OCI-LY3 (cell line): Measurements from ENCODE around the gene GRIN2A.

Experiments
- H2AFZ ChIP-seq: fragments of 200-600, 300-600 bp; shearing (Covaris generic); 2 replicates; pipeline ENCODE4 v1.6.0; 2014; ENCODE audit warnings: antibody characterized with exemption, low read depth, low read length
- H3K27ac ChIP-seq: fragments of 200-600, 300-600 bp; sonication (generic); 2 replicates; pipeline ENCODE4 v1.5.1; 2014; ENCODE audit warnings: mild to moderate bottlenecking, low read length, moderate library complexity, mixed read lengths
- H3K27me3 ChIP-seq: fragments of 200-600, 300-600 bp; sonication (generic); 2 replicates; pipeline ENCODE4 v1.6.1; 2014; ENCODE audit warnings: low read depth, low read length, mixed read lengths
- H3K36me3 ChIP-seq: fragments of 200-600, 300-600 bp; sonication (generic); replicated peaks from 2 replicates; pipeline ENCODE3; 2014; ENCODE audit warnings: low read depth, low read length, mixed read lengths
- H3K4me1 ChIP-seq: fragments of 300-600, 200-600 bp; sonication (generic); 2 replicates; pipeline ENCODE4 v1.6.1; 2014; ENCODE audit warnings: low read length, mixed read lengths
- H3K4me2 ChIP-seq: fragments of 200-600, 300-600 bp; sonication (generic); 2 replicates; pipeline ENCODE4 v1.6.1; 2014; ENCODE audit warnings: low read length, mixed read lengths
- H3K4me3 ChIP-seq: fragments of 300-600, 200-600 bp; sonication (generic); 2 replicates; pipeline ENCODE4 v1.5.1; 2014; ENCODE audit warnings: antibody characterized with exemption, mild to moderate bottlenecking, low read length, moderate library complexity
- H3K79me2 ChIP-seq: fragments of 300-600, 200-600 bp; shearing (Covaris generic); 2 replicates; pipeline ENCODE4 v1.6.1; 2014; ENCODE audit warnings: mild to moderate bottlenecking, low read length, mixed read lengths
- H3K9ac ChIP-seq: fragments of 300-600, 200-600 bp; shearing (Covaris generic); 2 replicates; pipeline ENCODE4 v1.6.0; 2014; ENCODE audit warnings: mild to moderate bottlenecking, low read length, moderate library complexity
- H3K9me3 ChIP-seq: fragments of 200-600, 300-600 bp; shearing (Covaris generic); 2 replicates; pipeline ENCODE4 v1.6.1; 2014; ENCODE audit warnings: low read length, mixed read lengths; ENCODE audit not compliant: insufficient read depth
- H4K20me1 ChIP-seq: fragments of 200-600, 300-600 bp; sonication (generic); 2 replicates; pipeline ENCODE4 v1.6.1; 2016; ENCODE audit warnings: low read length, mixed read lengths; ENCODE audit not compliant: insufficient read depth
- CTCF ChIP-seq: fragments of 200-600, 300-600 bp; sonication (generic); IDR thresholded peaks from 2 replicates; pipeline ENCODE4 v1.5.1; 2014; ENCODE audit warnings: antibody characterized with exemption, low read length, low read depth
- EZH2phosphoT487 ChIP-seq: fragments of 200-600 bp; shearing (Covaris generic); IDR thresholded peaks from 2 replicates; pipeline ENCODE4 v1.6.1; 2018; ENCODE audit warnings: antibody characterized with exemption, mixed run types, low read depth

The GRIN2A gene

GRCh38 chr16:10121491-10121890 lies 60.7 kb downstream of the GRIN2A start:
- Histone ChIP-seq H3K4me1 (peaks cover 9% of the 10 kb centered on the region; the same call in 1 of the 2 replicates), H3K36me3 (no peaks in the 10 kb centered on the region), H3K27ac (no peak overlapping the region), H3K4me2 (no peak overlapping the region), H3K9ac (no peak overlapping the region), H2AFZ (no peak overlapping the region), H3K79me2 (no peaks in the 10 kb centered on the region), H4K20me1 (no peaks in the 10 kb centered on the region), H3K27me3 (peaks cover 44% of the 10 kb centered on the region), H3K4me3 (no peak overlapping the region), H3K9me3 (no peaks in the 10 kb centered on the region)
- no peak for TF ChIP-seq CTCF
- no peak for TF ChIP-seq EZH2phosphoT487

GRCh38 chr16:10120953-10121352 lies 61.3 kb downstream of the GRIN2A start:
- TF ChIP-seq EZH2phosphoT487 (no peak), CTCF (no peak)
- peaks cover 44% of the 10 kb centered on the region for H3K27me3 ChIP-seq
- H3K4me3 ChIP-seq, result no peak overlapping the region
- no peak overlapping the region for H3K4me2 ChIP-seq
- no peak overlapping the region for H3K27ac ChIP-seq
- no peaks in the 10 kb centered on the region for H4K20me1 ChIP-seq
- H3K4me1 ChIP-seq, result peaks cover 9% of the 10 kb centered on the region; the same call in 1 of the 2 replicates
- no peak overlapping the region for H3K9ac ChIP-seq
- H3K36me3 ChIP-seq, result no peaks in the 10 kb centered on the region
- H2AFZ ChIP-seq, result no peak overlapping the region
- H3K9me3 ChIP-seq, result no peaks in the 10 kb centered on the region
- no peaks in the 10 kb centered on the region for H3K79me2 ChIP-seq

- H3K36me3 ChIP-seq, result no peaks in the 10 kb centered on the region
- TF ChIP-seq CTCF, result no peak
- no peak for TF ChIP-seq EZH2phosphoT487
- H3K27ac ChIP-seq, result no peak overlapping the region
- H3K9me3 ChIP-seq, result no peaks in the 10 kb centered on the region
- H4K20me1 ChIP-seq, result no peaks in the 10 kb centered on the region
- H3K4me3 ChIP-seq, result no peak overlapping the region
- H3K4me1 ChIP-seq, result no peaks in the 10 kb centered on the region
- H2AFZ ChIP-seq, result no peak overlapping the region
- no peaks in the 10 kb centered on the region for H3K79me2 ChIP-seq
- peaks cover 17% of the 10 kb centered on the region; the same call in 1 of the 2 replicates for H3K27me3 ChIP-seq
- no peak overlapping the region for H3K9ac ChIP-seq
- H3K4me2 ChIP-seq, result no peak overlapping the region
These were observed 67.8 kb downstream of the GRIN2A start for GRCh38 chr16:10114409-10114808.

GRCh38 chr16:10113248-10113647 lies 69.0 kb downstream of the GRIN2A start:
- H3K79me2 ChIP-seq, result no peaks in the 10 kb centered on the region
- no peak overlapping the region for H3K4me2 ChIP-seq
- no peak overlapping the region for H3K4me3 ChIP-seq
- H4K20me1 ChIP-seq, result no peaks in the 10 kb centered on the region
- H3K27me3 ChIP-seq, result peaks cover 17% of the 10 kb centered on the region; the same call in 1 of the 2 replicates
- no peak overlapping the region for H2AFZ ChIP-seq
- TF ChIP-seq EZH2phosphoT487, result no peak
- TF ChIP-seq CTCF, result no peak
- H3K36me3 ChIP-seq, result no peaks in the 10 kb centered on the region
- H3K27ac ChIP-seq, result no peak overlapping the region
- no peak overlapping the region for H3K9ac ChIP-seq
- no peaks in the 10 kb centered on the region for H3K4me1 ChIP-seq
- no peaks in the 10 kb centered on the region for H3K9me3 ChIP-seq
